HepG2 (cell line): Measurements from ENCODE around the gene ECE2. TPM values are rescaled to one million over a fixed set of nuclear protein-coding genes. Genes with fewer than 3 reads are reported as not detected.

Experiments used
- CAMTA2 ChIP-seq: sonication (generic); formaldehyde crosslinking; IDR thresholded peaks from 2 replicates; pipeline ENCODE4 v1.4.0; 2020; ENCODE audit warnings: mild to moderate bottlenecking, missing genetic modification reagents, borderline replicate concordance
- DMAP1 ChIP-seq: IDR thresholded peaks from 2 replicates; pipeline ENCODE4 v1.6.1; 2016
- E2F5 ChIP-seq: sonication (generic); formaldehyde crosslinking; conservative IDR thresholded peaks from 2 replicates; pipeline ENCODE4 v1.4.0; 2020; ENCODE audit warnings: missing genetic modification reagents
- HDAC1 ChIP-seq: sonication (generic); formaldehyde crosslinking; IDR thresholded peaks from 2 replicates; pipeline ENCODE4 v1.5.1; 2020; ENCODE audit warnings: mild to moderate bottlenecking, missing genetic modification reagents
- HNF4A ChIP-seq: sonication (generic); formaldehyde crosslinking; IDR thresholded peaks from 2 replicates; pipeline ENCODE4 v1.4.0; 2020; ENCODE audit warnings: missing genetic modification reagents
- JUND ChIP-seq: sonication (generic); formaldehyde crosslinking; IDR thresholded peaks from 2 replicates; pipeline ENCODE4 v1.8.0; 2022; ENCODE audit warnings: mild to moderate bottlenecking, missing genetic modification reagents
- MATR3 ChIP-seq: sonication (generic); formaldehyde crosslinking; IDR thresholded peaks from 2 replicates; pipeline ENCODE4 v1.4.0; 2020; ENCODE audit warnings: missing genetic modification reagents
- POGZ ChIP-seq: sonication (generic); formaldehyde crosslinking; IDR thresholded peaks from 2 replicates; pipeline ENCODE4 v1.4.0; 2020; ENCODE audit warnings: mild to moderate bottlenecking, missing genetic modification reagents
- PTBP1 ChIP-seq: fragments of 200-400 bp; formaldehyde crosslinking; IDR thresholded peaks from 2 replicates; pipeline ENCODE4 v1.6.1; 2018; ENCODE audit warnings: low read length, low read depth; ENCODE audit not compliant: poor library complexity, severe bottlenecking
- RAD51 ChIP-seq: fragments of 450-650 bp; IDR thresholded peaks from 2 replicates; pipeline ENCODE4 v1.6.1; 2016; ENCODE audit warnings: borderline replicate concordance
- RORA ChIP-seq: sonication (generic); formaldehyde crosslinking; IDR thresholded peaks from 2 replicates; pipeline ENCODE4 v1.5.0; 2020; ENCODE audit warnings: mild to moderate bottlenecking, missing genetic modification reagents, moderate library complexity
- SIX4 ChIP-seq: sonication (generic); formaldehyde crosslinking; IDR thresholded peaks from 2 replicates; pipeline ENCODE4 v1.4.0; 2020; ENCODE audit warnings: missing genetic modification reagents
- STAG1 ChIP-seq: sonication (generic); formaldehyde crosslinking; IDR thresholded peaks from 2 replicates; pipeline ENCODE4 v1.4.0; 2020; ENCODE audit warnings: missing genetic modification reagents
- USF2 ChIP-seq, 2 experiments: sonication (generic) in 1 of 2; formaldehyde crosslinking in 1 of 2; IDR thresholded peaks; 2 replicates each; pipeline versions ENCODE4 v1.5.1 to v1.6.1; 2011 to 2020; ENCODE audit warnings: borderline replicate concordance in 1 of 2, low read depth in 1 of 2, low read length in 1 of 2, mild to moderate bottlenecking in 1 of 2, missing genetic modification reagents in 1 of 2, moderate library complexity in 1 of 2
- YY1 ChIP-seq: IDR thresholded peaks from 2 replicates; pipeline ENCODE4 v1.6.1; 2011; ENCODE audit warnings: low read length, low read depth, moderate library complexity, mild to moderate bottlenecking; ENCODE audit not compliant: insufficient read depth, insufficient replicate concordance
- ZFP62 ChIP-seq: sonication (generic); formaldehyde crosslinking; IDR thresholded peaks from 2 replicates; pipeline ENCODE4 v1.4.0; 2020; ENCODE audit warnings: missing genetic modification reagents
- ZMYM4 ChIP-seq: sonication (generic); formaldehyde crosslinking; IDR thresholded peaks from 2 replicates; pipeline ENCODE4 v1.8.1; 2023; ENCODE audit warnings: mild to moderate bottlenecking, missing genetic modification reagents
- ZNF292 ChIP-seq: sonication (generic); formaldehyde crosslinking; IDR thresholded peaks from 2 replicates; pipeline ENCODE4 v1.8.1; 2022; ENCODE audit warnings: mild to moderate bottlenecking, low read depth, missing genetic modification reagents, borderline replicate concordance
- ZNF530 ChIP-seq: sonication (generic); formaldehyde crosslinking; IDR thresholded peaks from 2 replicates; pipeline ENCODE4 v1.5.0; 2020; ENCODE audit warnings: low read depth, mild to moderate bottlenecking, missing genetic modification reagents
- ZNF564 ChIP-seq: sonication (generic); formaldehyde crosslinking; IDR thresholded peaks from 2 replicates; pipeline ENCODE4 v1.8.1; 2023; ENCODE audit warnings: mild to moderate bottlenecking, missing genetic modification reagents
- ZNF670 ChIP-seq: sonication (generic); formaldehyde crosslinking; IDR thresholded peaks from 2 replicates; pipeline ENCODE4 v1.8.0; 2022; ENCODE audit warnings: mild to moderate bottlenecking, missing genetic modification reagents, borderline replicate concordance
- polyA plus RNA-seq, 8 experiments: library from polyadenylated mRNA; depleted of rRNA in 3 of 8; stranded (reverse) in 7 of 8; unstranded in 1 of 8; fragments of >200 nt; fragmentation: Illumina TruSeq in 4 of 8; extraction: Trizol in 4 of 8; gene quantifications; 2 replicates each; pipeline versions ENCODE4 v1.2.1 to v1.2.3, GENCODE V29; 2011 to 2016; ENCODE audit warnings: low read depth in 4 of 8, missing spikeins in 1 of 8, mixed read lengths in 1 of 8; ENCODE audit not compliant: insufficient read depth in 1 of 8
- total RNA-seq, 5 experiments: library from RNA; depleted of rRNA; stranded (reverse); fragments of >200 nt; fragmentation: Illumina TruSeq; extraction: Trizol; gene quantifications; 2 replicates each; pipeline ENCODE4 v1.2.3, GENCODE V29; 2016; ENCODE audit warnings: low read depth in 1 of 5
- TF ChIP-seq, protein P1 (sequence below): sonication (generic); formaldehyde crosslinking; IDR thresholded peaks from 2 replicates; pipeline ENCODE4 v1.5.0; 2020; ENCODE audit warnings: missing genetic modification reagents
- TF ChIP-seq, protein P2 (sequence below): sonication (generic); formaldehyde crosslinking; IDR thresholded peaks from 2 replicates; pipeline ENCODE4 v1.4.0; 2020; ENCODE audit warnings: missing genetic modification reagents, mild to moderate bottlenecking, borderline replicate concordance

The ECE2 gene
- total and polyA plus RNA-seq, 2 of the 13 experiments (the other 11 are each of a cell fraction or from before 2014, with no cell fraction given): not detected

DNA sequence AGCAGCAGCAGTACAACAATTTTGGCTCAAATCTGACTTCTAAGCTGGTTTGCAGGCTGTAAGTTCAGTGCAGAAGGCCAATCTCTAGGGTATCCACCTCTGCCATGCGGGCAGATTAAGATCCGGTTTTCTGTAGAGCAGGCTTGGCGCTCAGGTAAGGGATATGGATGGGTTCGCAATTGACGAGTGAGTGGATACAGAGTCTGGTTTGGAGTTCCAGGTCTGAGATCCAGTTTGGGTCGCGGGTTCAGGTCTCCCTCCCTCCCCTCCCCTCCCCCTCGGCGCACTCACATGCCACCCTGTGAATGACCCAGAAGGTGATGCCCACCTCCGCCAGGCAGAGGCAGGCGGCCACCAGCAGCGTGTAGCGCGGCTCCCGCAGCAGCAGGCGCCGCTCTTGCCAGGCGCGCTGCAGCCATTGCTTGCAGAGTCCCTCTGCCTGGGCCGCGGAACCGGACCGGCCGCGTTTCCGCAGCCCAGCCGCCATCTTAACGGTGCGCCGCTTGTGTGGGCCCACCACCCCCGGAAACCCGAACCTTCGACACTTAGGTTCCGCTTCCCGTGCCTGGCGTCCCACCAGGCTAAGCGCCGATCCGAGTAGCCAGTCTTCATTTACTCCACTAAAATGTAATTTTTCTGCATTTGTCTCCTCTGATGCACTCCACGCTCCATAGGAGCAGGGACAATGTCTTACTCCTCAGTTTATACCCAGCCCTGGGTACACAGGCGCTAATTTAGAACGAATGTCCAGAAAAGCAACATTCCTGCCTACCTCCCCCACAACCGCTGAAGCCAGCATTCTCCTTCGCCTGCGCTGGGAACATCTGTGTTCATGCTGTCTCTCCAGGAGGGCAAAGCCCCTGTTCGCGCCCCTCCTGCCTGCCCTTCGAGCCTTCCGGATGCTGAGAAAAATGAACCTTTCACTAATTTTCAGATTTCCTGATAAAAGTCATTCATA, 27.1 kb upstream of the ECE2 start, which contains the start of gene ALG3 (continued):
- 0 out of 2 replicates have a peak, but pooled peaks have one; percentile 21 for TF ChIP-seq USF2 (IDR thresholded peaks at IDR 0.05; ENCODE audit: low read depth, low read length)
- TF ChIP-seq USF2 (CRISPR knock-in tag; IDR thresholded peaks at IDR 0.05; ENCODE audit: borderline replicate concordance): no peak
- TF ChIP-seq DMAP1: peak; percentile 91
- TF ChIP-seq ZFP62: no peak
- TF ChIP-seq, protein P1, sequence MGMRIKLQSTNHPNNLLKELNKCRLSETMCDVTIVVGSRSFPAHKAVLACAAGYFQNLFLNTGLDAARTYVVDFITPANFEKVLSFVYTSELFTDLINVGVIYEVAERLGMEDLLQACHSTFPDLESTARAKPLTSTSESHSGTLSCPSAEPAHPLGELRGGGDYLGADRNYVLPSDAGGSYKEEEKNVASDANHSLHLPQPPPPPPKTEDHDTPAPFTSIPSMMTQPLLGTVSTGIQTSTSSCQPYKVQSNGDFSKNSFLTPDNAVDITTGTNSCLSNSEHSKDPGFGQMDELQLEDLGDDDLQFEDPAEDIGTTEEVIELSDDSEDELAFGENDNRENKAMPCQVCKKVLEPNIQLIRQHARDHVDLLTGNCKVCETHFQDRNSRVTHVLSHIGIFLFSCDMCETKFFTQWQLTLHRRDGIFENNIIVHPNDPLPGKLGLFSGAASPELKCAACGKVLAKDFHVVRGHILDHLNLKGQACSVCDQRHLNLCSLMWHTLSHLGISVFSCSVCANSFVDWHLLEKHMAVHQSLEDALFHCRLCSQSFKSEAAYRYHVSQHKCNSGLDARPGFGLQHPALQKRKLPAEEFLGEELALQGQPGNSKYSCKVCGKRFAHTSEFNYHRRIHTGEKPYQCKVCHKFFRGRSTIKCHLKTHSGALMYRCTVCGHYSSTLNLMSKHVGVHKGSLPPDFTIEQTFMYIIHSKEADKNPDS (CRISPR knock-in tag): 0 out of 2 replicates have a peak, but pooled peaks have one; percentile 29
- peak; percentile 70; the same call in 1 of the 2 replicates for TF ChIP-seq POGZ (CRISPR knock-in tag)
- peak; percentile 17; the same call in 1 of the 2 replicates for TF ChIP-seq HNF4A (CRISPR knock-in tag)
- no peak for TF ChIP-seq RORA
- no peak for TF ChIP-seq E2F5 (CRISPR knock-in tag)
- peak; percentile 86; the same call in 1 of the 2 replicates for TF ChIP-seq ZNF564 (CRISPR knock-in tag)
- TF ChIP-seq HDAC1 (CRISPR knock-in tag): peak; percentile 16; the same call in 1 of the 2 replicates
- no peak for TF ChIP-seq MATR3
- TF ChIP-seq ZNF292 (CRISPR knock-in tag): no peak
- TF ChIP-seq ZMYM4 (CRISPR knock-in tag): peak; percentile 46
- TF ChIP-seq RAD51: no peak
- TF ChIP-seq ZNF670 (CRISPR knock-in tag): no peak
- TF ChIP-seq, protein P2, sequence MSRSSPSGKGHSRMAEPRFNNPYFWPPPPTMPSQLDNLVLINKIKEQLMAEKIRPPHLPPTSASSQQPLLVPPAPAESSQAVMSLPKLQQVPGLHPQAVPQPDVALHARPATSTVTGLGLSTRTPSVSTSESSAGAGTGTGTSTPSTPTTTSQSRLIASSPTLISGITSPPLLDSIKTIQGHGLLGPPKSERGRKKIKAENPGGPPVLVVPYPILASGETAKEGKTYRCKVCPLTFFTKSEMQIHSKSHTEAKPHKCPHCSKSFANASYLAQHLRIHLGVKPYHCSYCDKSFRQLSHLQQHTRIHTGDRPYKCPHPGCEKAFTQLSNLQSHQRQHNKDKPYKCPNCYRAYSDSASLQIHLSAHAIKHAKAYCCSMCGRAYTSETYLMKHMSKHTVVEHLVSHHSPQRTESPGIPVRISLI: no peak
- TF ChIP-seq STAG1 (CRISPR knock-in tag): no peak
- peak; percentile 99 for TF ChIP-seq YY1
- TF ChIP-seq SIX4 (CRISPR knock-in tag): peak; percentile 37; the same call in 1 of the 2 replicates
- TF ChIP-seq ZNF530: no peak
- TF ChIP-seq PTBP1: no peak
- no peak for TF ChIP-seq CAMTA2 (CRISPR knock-in tag)
- no peak for TF ChIP-seq JUND
